ENCODE results near the gene ARAP3.
"Not testable (repeated sequence)": the region's sequence is repeated elsewhere in the genome, so short reads cannot be mapped to it uniquely, and the experiment has no call there.

The ARAP3 gene

DNA sequence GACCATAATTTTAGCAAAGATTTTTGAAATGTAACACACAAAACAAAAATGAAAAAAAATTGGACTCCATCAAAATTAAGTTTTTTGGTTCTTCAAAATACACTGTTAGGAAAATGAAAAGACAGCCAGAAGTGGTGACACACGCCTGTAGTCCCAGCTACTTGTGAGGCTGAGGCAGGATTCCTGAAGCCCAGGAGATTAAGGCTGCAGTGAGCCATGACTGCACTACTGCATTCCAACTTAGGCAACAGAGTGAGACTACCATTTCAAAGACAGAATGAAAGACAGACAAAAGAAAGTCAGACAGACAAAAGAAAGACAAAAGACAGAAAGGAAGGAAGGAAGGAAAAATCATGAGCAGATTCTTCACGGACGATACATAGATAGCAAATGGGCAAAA, 70.7 kb downstream of the ARAP3 start:
- Histone ChIP-seq H3K4me1 (ENCODE audit: control insufficient read depth in 5 of 5, insufficient read depth in 5 of 5, low read length in 5 of 5) (peaks cover 0 to 9% (median 0%) of the 10 kb centered on the region in 5 donors), H3K36me3 (ENCODE audit: control insufficient read depth in 5 of 5, insufficient read depth in 5 of 5, low read length in 5 of 5) (no peaks in the 10 kb centered on the region), H3K27me3 (ENCODE audit: control insufficient read depth in 5 of 5, insufficient read depth in 4 of 5, low read length in 5 of 5) (no peaks in the 10 kb centered on the region), H3K27ac (ENCODE audit: low read depth, low read length) (no peak overlapping the region), H3K9ac (ENCODE audit: low read length in 5 of 5) (no peak overlapping the region), H3K4me3 (ENCODE audit: low read depth in 1 of 5, low read length in 5 of 5) (no peak overlapping the region), H3K9me3 (ENCODE audit: control insufficient read depth in 5 of 5, low read length in 5 of 5) (no peaks in the 10 kb centered on the region)

DNA sequence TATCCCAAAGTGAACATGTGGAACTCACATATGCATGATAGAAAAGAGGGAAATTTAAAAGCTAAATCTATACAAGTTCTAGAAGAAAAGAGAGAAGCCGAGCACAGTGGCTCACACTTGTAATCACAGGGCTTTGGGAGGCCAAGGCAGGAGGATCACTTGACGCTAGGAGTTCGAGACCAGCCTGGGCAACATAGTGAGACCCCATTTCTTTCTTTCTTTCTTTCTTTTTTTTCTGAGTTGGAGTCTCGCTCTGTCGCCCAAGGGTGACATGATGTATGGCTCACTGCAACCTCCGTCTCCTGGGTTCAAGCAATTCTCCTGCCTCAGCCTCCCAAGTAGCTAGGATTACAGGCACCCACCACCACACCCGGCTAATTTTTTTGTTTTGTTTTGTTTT, 72.1 kb downstream of the ARAP3 start:
- not testable (repeated sequence) for H3K27ac ChIP-seq (ENCODE audit: low read depth, low read length); H3K4me3 ChIP-seq (ENCODE audit: low read depth in 1 of 5, low read length in 5 of 5)
- peaks cover 0 to 17% (median 6%) of the 10 kb centered on the region in 5 donors for H3K4me1 ChIP-seq (ENCODE audit: control insufficient read depth in 5 of 5, insufficient read depth in 5 of 5, low read length in 5 of 5)

DNA sequence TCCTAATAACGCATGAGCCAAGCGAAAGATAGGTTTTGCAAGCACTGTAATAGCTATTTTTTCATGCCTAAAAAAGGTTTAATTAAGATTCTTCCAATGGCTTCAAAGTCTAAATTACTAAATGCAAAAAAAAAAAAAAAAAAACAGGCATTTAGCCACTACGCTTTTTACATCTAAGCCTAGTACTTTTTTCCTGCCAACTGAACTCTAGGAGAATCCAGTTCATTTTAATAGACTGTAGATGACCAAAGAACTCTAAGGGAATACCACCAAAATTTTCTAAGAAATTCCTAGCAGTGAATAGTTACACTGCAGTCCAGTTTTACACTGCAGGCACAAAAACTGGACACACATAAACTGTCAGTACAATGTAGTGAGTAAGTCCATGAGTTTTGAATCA, 73.0 kb downstream of the ARAP3 start:
- H3K4me1 ChIP-seq (ENCODE audit: control insufficient read depth in 5 of 5, insufficient read depth in 5 of 5, low read length in 5 of 5) = peaks cover 0 to 26% (median 12%) of the 10 kb centered on the region in 5 donors
- no peak overlapping the region for H3K4me3 ChIP-seq (ENCODE audit: low read depth in 1 of 5, low read length in 5 of 5)
- no peaks in the 10 kb centered on the region for H3K27me3 ChIP-seq (ENCODE audit: control insufficient read depth in 5 of 5, insufficient read depth in 4 of 5, low read length in 5 of 5)
- H3K27ac ChIP-seq (ENCODE audit: low read depth, low read length) = no peak overlapping the region
- H3K9ac ChIP-seq (ENCODE audit: low read length in 5 of 5) = no peak overlapping the region
- H3K36me3 ChIP-seq (ENCODE audit: control insufficient read depth in 5 of 5, insufficient read depth in 5 of 5, low read length in 5 of 5) = no peaks in the 10 kb centered on the region
- H3K9me3 ChIP-seq (ENCODE audit: control insufficient read depth in 5 of 5, low read length in 5 of 5) = no peaks in the 10 kb centered on the region

More for the DNA sequence above, 72.1 kb downstream of the ARAP3 start:
- H3K36me3 ChIP-seq (ENCODE audit: control insufficient read depth in 5 of 5, insufficient read depth in 5 of 5, low read length in 5 of 5); H3K9me3 ChIP-seq (ENCODE audit: control insufficient read depth in 5 of 5, low read length in 5 of 5); H3K9ac ChIP-seq (ENCODE audit: low read length in 5 of 5); H3K27me3 ChIP-seq (ENCODE audit: control insufficient read depth in 5 of 5, insufficient read depth in 4 of 5, low read length in 5 of 5): not testable (repeated sequence)

DNA sequence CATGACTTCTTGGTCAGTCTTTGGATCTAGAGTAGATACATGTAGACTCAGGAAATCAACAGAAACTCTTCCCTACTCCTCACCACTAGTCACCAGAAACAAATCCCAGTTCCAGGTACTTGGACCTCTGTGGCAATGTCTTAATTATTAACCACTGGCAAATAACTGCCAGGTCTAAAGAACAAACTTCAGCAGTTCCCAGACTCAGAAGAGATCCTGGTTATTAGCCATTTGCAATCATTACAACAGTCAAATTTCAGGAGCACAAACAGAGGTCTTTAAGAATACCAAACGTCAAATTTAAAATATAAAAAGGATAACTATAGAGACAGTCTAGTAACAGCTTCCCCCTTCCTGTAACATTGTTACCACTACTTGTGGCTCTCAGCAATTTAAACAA, 73.5 kb downstream of the ARAP3 start:
- Histone ChIP-seq H3K4me1 (ENCODE audit: control insufficient read depth in 5 of 5, insufficient read depth in 5 of 5, low read length in 5 of 5) (peaks cover 3 to 27% (median 16%) of the 10 kb centered on the region in 5 donors), H3K27me3 (ENCODE audit: control insufficient read depth in 5 of 5, insufficient read depth in 4 of 5, low read length in 5 of 5) (no peaks in the 10 kb centered on the region), H3K36me3 (ENCODE audit: control insufficient read depth in 5 of 5, insufficient read depth in 5 of 5, low read length in 5 of 5) (no peaks in the 10 kb centered on the region), H3K4me3 (ENCODE audit: low read depth in 1 of 5, low read length in 5 of 5) (no peak overlapping the region), H3K9me3 (ENCODE audit: control insufficient read depth in 5 of 5, low read length in 5 of 5) (no peaks in the 10 kb centered on the region), H3K27ac (ENCODE audit: low read depth, low read length) (no peak overlapping the region), H3K9ac (ENCODE audit: low read length in 5 of 5) (no peak overlapping the region)

DNA sequence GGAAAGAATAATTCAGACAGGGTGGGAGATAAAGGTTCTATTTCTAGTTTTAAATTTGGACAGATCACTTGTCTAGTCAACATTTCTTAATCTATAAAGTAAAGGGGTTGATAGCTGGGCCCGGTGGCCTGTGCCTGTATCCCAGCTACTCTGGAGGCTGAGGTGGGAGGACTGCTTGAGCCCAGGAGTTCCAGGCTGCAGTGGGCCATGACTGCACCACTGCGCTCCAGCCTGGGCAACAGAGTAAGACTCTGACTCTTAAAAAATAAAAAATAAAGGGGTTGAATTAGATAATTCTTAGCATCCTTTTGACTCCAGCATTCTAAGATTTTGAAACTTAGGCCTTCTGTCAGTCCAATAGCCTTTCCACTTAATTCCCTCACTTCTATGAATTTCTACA, 74.0 kb downstream of the ARAP3 start:
- Histone ChIP-seq H3K4me3 (ENCODE audit: low read depth in 1 of 5, low read length in 5 of 5) (no peak overlapping the region), H3K9ac (ENCODE audit: low read length in 5 of 5) (no peak overlapping the region), H3K9me3 (ENCODE audit: control insufficient read depth in 5 of 5, low read length in 5 of 5) (no peaks in the 10 kb centered on the region), H3K27ac (ENCODE audit: low read depth, low read length) (no peak overlapping the region), H3K36me3 (ENCODE audit: control insufficient read depth in 5 of 5, insufficient read depth in 5 of 5, low read length in 5 of 5) (no peaks in the 10 kb centered on the region), H3K27me3 (ENCODE audit: control insufficient read depth in 5 of 5, insufficient read depth in 4 of 5, low read length in 5 of 5) (no peaks in the 10 kb centered on the region), H3K4me1 (ENCODE audit: control insufficient read depth in 5 of 5, insufficient read depth in 5 of 5, low read length in 5 of 5) (peaks cover 3 to 27% (median 16%) of the 10 kb centered on the region in 5 donors)

DNA sequence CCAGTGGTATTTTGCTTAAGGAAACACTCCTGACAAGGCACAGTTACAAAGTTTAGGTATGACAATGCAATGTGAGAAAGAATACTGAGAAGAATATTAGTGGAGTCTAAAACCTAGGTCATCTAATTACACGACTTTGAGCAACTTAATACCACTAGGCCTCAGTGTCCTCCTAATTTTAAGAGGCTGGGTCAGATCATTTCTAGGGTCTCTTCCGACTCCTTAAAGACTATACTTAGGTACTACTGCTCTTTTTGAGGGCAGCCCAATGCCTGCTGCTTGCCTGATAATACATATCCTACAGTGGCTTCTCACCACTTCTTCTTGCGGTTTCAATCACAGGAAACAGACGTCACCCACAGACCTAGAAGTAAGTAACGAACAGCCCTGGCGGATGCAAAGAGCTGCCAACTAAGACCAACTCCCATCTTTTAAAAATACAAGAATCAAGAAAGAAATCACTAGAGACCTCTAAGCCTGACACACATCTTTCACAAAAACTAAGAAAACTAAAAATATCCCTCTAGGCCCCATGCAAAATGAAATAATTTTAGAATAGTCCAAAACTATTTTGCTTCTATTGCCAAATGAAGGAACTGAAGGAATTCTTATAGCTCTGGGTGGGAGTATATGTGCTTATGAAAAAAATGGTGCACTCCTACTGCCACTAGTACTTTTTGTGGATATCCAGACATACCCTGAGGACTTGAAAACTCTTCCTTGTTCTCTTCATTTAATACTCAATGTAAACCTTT, 76.3 kb downstream of the ARAP3 start:
- peak overlapping the region in 1 of 5 donors; percentile 17 for H3K4me3 ChIP-seq (ENCODE audit: low read depth in 1 of 5, low read length in 5 of 5)
- no peak overlapping the region for H3K9ac ChIP-seq (ENCODE audit: low read length in 5 of 5)
- no peaks in the 10 kb centered on the region for H3K9me3 ChIP-seq (ENCODE audit: control insufficient read depth in 5 of 5, low read length in 5 of 5)
- no peaks in the 10 kb centered on the region for H3K36me3 ChIP-seq (ENCODE audit: control insufficient read depth in 5 of 5, insufficient read depth in 5 of 5, low read length in 5 of 5)
- no peaks in the 10 kb centered on the region for H3K27me3 ChIP-seq (ENCODE audit: control insufficient read depth in 5 of 5, insufficient read depth in 4 of 5, low read length in 5 of 5)
- H3K27ac ChIP-seq (ENCODE audit: low read depth, low read length) = peak overlapping the region; percentile 27
- peaks cover 3 to 27% (median 16%) of the 10 kb centered on the region in 5 donors for H3K4me1 ChIP-seq (ENCODE audit: control insufficient read depth in 5 of 5, insufficient read depth in 5 of 5, low read length in 5 of 5)

DNA sequence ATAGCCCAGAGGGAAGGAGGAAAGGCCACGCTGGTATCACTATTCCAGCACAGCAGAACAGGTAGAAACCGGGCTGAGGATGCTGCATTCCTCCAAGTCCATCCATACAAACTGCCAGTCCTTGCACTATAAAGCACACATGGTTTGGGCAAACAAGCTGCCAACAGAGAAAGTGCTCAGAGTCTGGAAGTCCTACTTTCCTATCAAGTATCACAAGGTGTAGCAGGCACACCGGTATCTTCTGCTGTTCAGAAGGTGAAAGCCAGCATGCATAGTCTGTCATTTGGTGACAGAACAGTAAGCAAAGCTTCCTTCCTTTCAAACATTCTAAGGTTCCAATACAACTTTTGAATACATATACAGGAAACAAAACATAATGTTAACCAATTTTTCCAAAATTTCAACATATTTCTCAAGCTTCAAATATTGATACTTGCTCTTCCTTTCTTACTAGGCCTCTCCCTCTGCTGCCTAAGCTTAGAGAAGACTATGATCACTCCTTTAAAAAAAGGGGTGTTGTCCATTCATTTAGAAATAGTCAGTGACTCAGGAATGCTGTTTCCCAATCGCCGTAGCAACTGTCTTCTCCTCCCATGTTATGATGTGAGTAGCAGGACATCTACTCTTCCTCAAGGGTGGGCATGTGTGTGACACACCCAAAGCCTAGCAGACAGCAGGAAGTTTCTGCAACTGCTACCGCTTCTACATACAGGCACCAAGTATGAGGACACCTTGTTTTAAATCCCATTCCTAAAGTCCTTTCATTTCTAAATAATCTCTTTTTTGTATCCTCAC, 77.9 kb downstream of the ARAP3 start:
- peak overlapping the region; percentile 38 for H3K27ac ChIP-seq (ENCODE audit: low read depth, low read length)
- H3K4me1 ChIP-seq (ENCODE audit: control insufficient read depth in 5 of 5, insufficient read depth in 5 of 5, low read length in 5 of 5) = peaks cover 3 to 27% (median 16%) of the 10 kb centered on the region in 5 donors
- H3K27me3 ChIP-seq (ENCODE audit: control insufficient read depth in 5 of 5, insufficient read depth in 4 of 5, low read length in 5 of 5) = no peaks in the 10 kb centered on the region
- H3K9ac ChIP-seq (ENCODE audit: low read length in 5 of 5) = peak overlapping the region in 1 of 5 donors; percentile 4
- no peaks in the 10 kb centered on the region for H3K36me3 ChIP-seq (ENCODE audit: control insufficient read depth in 5 of 5, insufficient read depth in 5 of 5, low read length in 5 of 5)
- no peaks in the 10 kb centered on the region for H3K9me3 ChIP-seq (ENCODE audit: control insufficient read depth in 5 of 5, low read length in 5 of 5)
- H3K4me3 ChIP-seq (ENCODE audit: low read depth in 1 of 5, low read length in 5 of 5) = no peak overlapping the region
